ENCODE measurements around the gene CSNK1G2. TPM values are rescaled to one million over a fixed set of nuclear protein-coding genes. Genes with fewer than 3 reads are reported as not detected.
A peak's percentile ranks its signal among the peaks of the same experiment; 100 is the strongest.

Gene CSNK1G2
- total and polyA plus RNA-seq, 2 of the 13 experiments (the other 11 are each of a cell fraction or from before 2014, with no cell fraction given), result 53.8 to 72.5 TPM

DNA sequence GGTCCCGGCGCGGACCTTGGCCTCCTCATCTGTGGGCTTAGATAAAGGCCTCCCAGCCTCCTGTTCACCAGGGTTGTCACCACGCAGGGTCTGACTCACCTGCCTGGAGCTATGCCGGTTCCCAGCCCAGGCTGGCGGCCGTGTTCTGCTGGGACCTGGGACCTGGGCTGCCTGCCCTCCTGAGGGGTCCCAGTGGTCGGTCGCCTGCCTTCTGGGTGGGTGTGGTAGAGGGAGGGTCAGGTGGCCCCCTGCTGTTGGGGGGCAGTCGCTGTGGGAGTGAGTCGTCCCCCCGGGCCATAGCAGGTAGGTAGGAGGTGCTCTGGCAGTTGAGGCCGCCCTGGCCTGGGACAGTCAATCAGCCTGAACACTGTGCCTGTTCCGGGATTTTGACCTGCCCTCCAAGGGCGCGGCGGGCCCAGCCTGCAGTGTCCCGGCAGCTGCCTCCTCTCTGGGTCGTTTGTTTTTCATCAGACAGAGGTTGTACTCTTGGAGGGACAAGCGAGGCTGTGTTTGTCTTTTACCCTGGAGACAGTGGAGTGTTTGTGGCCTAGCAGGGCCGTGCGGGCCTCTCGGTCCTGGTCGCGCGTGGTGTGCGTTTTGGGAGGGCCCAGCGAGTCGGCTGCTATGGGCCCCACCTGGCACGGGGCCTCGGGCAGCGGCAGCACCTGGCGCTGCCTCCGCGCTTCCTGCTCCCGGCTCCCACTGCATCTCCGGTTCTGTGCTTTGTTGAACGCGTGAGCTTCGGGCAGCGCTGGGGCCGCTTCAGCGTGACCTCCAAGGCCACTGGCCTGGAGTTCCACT is 33.2 kb upstream of the CSNK1G2 start (continued):
- no peak for TF ChIP-seq ARNT2 (CRISPR knock-in tag; IDR thresholded peaks at IDR 0.05; ENCODE audit: low read depth)
- TF ChIP-seq, protein P1, sequence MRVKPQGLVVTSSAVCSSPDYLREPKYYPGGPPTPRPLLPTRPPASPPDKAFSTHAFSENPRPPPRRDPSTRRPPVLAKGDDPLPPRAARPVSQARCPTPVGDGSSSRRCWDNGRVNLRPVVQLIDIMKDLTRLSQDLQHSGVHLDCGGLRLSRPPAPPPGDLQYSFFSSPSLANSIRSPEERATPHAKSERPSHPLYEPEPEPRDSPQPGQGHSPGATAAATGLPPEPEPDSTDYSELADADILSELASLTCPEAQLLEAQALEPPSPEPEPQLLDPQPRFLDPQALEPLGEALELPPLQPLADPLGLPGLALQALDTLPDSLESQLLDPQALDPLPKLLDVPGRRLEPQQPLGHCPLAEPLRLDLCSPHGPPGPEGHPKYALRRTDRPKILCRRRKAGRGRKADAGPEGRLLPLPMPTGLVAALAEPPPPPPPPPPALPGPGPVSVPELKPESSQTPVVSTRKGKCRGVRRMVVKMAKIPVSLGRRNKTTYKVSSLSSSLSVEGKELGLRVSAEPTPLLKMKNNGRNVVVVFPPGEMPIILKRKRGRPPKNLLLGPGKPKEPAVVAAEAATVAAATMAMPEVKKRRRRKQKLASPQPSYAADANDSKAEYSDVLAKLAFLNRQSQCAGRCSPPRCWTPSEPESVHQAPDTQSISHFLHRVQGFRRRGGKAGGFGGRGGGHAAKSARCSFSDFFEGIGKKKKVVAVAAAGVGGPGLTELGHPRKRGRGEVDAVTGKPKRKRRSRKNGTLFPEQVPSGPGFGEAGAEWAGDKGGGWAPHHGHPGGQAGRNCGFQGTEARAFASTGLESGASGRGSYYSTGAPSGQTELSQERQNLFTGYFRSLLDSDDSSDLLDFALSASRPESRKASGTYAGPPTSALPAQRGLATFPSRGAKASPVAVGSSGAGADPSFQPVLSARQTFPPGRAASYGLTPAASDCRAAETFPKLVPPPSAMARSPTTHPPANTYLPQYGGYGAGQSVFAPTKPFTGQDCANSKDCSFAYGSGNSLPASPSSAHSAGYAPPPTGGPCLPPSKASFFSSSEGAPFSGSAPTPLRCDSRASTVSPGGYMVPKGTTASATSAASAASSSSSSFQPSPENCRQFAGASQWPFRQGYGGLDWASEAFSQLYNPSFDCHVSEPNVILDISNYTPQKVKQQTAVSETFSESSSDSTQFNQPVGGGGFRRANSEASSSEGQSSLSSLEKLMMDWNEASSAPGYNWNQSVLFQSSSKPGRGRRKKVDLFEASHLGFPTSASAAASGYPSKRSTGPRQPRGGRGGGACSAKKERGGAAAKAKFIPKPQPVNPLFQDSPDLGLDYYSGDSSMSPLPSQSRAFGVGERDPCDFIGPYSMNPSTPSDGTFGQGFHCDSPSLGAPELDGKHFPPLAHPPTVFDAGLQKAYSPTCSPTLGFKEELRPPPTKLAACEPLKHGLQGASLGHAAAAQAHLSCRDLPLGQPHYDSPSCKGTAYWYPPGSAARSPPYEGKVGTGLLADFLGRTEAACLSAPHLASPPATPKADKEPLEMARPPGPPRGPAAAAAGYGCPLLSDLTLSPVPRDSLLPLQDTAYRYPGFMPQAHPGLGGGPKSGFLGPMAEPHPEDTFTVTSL (CRISPR knock-in tag; IDR thresholded peaks at IDR 0.05; ENCODE audit: borderline replicate concordance), result no peak
- TF ChIP-seq, protein P2, sequence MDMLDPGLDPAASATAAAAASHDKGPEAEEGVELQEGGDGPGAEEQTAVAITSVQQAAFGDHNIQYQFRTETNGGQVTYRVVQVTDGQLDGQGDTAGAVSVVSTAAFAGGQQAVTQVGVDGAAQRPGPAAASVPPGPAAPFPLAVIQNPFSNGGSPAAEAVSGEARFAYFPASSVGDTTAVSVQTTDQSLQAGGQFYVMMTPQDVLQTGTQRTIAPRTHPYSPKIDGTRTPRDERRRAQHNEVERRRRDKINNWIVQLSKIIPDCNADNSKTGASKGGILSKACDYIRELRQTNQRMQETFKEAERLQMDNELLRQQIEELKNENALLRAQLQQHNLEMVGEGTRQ (IDR thresholded peaks at IDR 0.05; ENCODE audit: low read depth, low read length), result no peak
- TF ChIP-seq, protein P2 (CRISPR knock-in tag; IDR thresholded peaks at IDR 0.05; ENCODE audit: borderline replicate concordance), result peak; percentile 58; the same call in 1 of the 2 replicates
- no peak; the same call in 1 of the 2 replicates for TF ChIP-seq ERF (CRISPR knock-in tag; IDR thresholded peaks at IDR 0.05)
- TF ChIP-seq, protein P3, sequence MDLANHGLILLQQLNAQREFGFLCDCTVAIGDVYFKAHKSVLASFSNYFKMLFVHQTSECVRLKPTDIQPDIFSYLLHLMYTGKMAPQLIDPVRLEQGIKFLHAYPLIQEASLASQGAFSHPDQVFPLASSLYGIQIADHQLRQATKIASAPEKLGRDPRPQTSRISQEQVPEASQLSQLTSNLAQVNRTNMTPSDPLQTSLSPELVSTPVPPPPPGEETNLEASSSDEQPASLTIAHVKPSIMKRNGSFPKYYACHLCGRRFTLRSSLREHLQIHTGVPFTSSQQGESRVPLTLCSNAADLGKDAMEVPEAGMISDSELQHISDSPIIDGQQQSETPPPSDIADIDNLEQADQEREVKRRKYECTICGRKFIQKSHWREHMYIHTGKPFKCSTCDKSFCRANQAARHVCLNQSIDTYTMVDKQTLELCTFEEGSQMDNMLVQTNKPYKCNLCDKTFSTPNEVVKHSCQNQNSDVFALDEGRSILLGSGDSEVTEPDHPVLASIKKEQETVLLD (CRISPR knock-in tag; IDR thresholded peaks at IDR 0.05; ENCODE audit: low read depth), result no peak
- no peak for TF ChIP-seq HOXA5 (CRISPR knock-in tag; IDR thresholded peaks at IDR 0.05)
- TF ChIP-seq, protein P4, sequence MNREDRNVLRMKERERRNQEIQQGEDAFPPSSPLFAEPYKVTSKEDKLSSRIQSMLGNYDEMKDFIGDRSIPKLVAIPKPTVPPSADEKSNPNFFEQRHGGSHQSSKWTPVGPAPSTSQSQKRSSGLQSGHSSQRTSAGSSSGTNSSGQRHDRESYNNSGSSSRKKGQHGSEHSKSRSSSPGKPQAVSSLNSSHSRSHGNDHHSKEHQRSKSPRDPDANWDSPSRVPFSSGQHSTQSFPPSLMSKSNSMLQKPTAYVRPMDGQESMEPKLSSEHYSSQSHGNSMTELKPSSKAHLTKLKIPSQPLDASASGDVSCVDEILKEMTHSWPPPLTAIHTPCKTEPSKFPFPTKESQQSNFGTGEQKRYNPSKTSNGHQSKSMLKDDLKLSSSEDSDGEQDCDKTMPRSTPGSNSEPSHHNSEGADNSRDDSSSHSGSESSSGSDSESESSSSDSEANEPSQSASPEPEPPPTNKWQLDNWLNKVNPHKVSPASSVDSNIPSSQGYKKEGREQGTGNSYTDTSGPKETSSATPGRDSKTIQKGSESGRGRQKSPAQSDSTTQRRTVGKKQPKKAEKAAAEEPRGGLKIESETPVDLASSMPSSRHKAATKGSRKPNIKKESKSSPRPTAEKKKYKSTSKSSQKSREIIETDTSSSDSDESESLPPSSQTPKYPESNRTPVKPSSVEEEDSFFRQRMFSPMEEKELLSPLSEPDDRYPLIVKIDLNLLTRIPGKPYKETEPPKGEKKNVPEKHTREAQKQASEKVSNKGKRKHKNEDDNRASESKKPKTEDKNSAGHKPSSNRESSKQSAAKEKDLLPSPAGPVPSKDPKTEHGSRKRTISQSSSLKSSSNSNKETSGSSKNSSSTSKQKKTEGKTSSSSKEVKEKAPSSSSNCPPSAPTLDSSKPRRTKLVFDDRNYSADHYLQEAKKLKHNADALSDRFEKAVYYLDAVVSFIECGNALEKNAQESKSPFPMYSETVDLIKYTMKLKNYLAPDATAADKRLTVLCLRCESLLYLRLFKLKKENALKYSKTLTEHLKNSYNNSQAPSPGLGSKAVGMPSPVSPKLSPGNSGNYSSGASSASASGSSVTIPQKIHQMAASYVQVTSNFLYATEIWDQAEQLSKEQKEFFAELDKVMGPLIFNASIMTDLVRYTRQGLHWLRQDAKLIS (CRISPR knock-in tag; IDR thresholded peaks at IDR 0.05), result no peak
- TF ChIP-seq, protein P5, sequence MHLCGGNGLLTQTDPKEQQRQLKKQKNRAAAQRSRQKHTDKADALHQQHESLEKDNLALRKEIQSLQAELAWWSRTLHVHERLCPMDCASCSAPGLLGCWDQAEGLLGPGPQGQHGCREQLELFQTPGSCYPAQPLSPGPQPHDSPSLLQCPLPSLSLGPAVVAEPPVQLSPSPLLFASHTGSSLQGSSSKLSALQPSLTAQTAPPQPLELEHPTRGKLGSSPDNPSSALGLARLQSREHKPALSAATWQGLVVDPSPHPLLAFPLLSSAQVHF (CRISPR knock-in tag; IDR thresholded peaks at IDR 0.05), result no peak
- no peak for TF ChIP-seq ZC3H4 (CRISPR knock-in tag; IDR thresholded peaks at IDR 0.05; ENCODE audit: borderline replicate concordance)
- TF ChIP-seq POLR2AphosphoS2 (IDR thresholded peaks at IDR 0.05; ENCODE audit: low read depth, low read length), result no peak
- TF ChIP-seq ZNF136 (CRISPR knock-in tag; IDR thresholded peaks at IDR 0.05; ENCODE audit: low read depth), result no peak
- TF ChIP-seq TBX3 (IDR thresholded peaks at IDR 0.05; ENCODE audit: borderline replicate concordance), result no peak
